GM18508 (cell line): ENCODE results near the gene UBE2R2.

Experiments
- ATAC-seq: cut with Tn5 transposase; IDR thresholded peaks from one replicate; pipeline ENCODE4 v1.9.1; 2021; ENCODE audit warnings: moderate number of reproducible peaks; ENCODE audit not compliant: insufficient read depth, unreplicated experiment

Gene UBE2R2

DNA sequence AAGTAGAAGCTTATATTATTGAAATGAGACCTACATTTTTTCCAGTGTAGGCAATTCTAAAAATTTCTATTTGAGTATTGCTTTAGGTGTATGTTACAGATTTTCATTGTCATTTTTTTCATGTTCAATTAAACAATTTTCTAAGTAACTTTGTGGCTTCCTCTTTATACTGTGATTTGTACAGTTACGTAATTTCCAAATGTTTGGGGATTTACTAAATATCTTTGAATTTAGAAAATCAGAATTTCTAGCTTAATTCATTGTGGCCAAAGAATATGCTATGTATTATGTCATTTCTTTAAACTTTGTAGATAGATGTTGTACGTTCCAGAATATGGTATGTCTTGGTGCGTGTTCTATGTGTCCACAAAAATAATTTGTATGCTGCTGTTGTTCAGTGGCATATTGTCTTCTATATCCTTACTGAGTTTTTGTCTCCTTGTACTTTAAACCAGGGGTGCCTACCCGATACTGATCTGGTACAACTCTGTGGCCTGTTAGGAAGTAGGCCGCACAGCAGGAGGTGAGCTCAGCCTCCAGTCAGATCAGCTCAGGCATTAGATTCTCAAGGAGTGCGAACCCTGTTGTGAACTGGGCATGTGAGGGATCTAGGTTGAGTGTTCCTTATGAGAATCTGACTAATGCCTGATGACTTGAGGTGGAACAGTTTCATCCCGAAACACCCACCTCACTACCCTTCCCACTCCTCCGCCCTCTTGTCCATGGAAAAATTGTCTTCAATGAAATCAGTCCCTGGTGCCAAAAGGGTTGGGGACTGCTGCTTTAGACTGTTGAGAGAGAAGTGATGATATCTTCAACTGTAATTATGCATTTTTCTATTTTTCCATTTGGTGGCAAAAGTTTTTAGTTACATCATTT is 63.5 kb downstream of the UBE2R2 start:
- no peak for ATAC-seq

DNA sequence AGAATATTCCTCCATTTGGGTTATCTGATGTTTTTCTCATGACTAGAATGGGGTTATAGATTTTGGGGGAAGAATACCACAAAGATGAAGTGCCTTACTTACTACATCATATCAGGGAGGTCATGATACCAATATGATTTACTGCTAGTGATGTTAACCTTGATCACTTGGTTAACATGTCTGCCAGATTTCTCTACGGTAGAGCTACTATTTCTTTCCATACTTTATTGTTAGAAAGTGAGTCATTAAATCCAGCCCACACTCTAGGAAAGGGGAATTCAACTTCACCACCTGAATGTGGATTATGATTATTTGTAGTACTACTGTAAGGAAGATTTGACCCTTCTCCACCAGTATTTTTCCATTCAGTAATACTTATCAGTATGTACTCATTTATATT is 64.7 kb downstream of the UBE2R2 start:
- no peak for ATAC-seq

DNA sequence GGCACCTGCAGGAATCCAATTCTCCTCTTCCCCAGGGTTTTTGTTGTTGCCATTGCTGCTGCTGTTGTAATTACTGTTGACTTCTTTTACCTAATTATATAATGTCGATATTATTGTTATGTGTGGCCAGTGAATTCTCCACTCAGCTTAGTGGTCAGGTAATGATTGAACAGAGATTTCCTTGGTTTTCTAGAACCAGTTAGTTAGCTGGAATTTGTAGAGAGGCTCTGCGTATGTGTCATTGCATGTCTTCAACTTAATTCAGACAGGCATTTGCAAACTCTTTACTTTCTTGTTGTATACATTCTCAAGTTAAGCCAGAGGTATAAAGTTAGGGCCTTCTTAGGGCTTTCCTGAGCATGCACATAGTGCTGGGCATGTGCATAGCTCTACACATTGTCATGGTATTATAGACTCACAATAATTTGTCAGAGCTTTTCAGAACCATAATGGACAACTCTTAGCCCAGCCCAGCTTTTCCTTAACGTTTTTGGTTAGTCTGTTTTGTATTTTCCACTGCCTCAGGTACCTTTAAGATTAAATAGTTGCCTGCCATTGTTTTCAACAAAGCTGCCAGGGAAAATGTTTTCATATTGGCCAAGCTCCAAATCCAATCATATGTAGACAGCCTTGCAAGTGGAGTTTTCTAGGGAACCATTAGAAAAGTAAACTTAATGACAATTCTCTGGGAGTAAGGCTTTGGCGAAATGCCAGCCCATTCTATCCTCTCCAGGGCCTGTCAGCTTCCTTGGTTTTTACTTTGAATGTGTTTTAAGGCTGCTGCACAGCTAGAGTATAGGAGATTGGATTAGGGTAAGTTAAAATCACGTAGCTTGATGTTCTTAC is 68.1 kb downstream of the UBE2R2 start:
- no peak for ATAC-seq

DNA sequence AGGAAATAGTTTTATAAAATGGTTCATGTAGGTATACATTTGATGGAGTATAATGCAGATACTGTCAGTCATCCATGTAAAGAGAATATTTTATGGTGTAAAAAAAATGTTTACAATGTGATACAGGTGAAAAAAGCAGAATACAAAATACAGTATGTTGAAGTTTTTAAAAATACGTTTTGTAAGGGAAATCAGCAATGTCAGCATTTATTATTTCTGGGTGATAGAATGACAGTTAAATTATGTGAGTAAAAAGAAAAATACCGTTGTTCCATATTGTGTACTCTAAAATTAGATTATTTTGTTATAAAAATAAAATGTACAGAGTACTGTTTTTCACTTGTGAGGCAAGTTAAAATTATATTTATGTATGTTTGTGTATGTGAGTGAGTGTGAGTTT is 69.0 kb downstream of the UBE2R2 start:
- no peak for ATAC-seq

DNA sequence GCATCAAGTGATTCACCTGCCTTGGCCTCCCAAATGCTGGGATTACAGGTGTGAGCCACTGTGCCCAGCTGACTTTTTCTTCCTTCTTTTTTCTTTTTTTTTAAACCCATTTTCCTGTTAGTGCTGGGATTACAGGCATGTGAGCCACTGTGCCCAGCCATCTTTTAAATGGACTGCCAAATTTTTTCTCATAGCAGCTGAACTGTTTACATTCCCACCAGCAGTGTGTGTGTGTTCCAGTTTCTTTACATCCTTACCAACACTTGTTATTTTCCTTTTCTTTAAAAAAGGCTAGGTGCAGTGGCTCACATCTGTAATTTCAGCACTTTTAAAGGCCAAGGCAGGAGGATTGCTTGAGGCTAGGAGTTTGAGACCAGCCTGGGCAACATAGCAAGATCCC is 76.9 kb downstream of the UBE2R2 start:
- no peak for ATAC-seq

DNA sequence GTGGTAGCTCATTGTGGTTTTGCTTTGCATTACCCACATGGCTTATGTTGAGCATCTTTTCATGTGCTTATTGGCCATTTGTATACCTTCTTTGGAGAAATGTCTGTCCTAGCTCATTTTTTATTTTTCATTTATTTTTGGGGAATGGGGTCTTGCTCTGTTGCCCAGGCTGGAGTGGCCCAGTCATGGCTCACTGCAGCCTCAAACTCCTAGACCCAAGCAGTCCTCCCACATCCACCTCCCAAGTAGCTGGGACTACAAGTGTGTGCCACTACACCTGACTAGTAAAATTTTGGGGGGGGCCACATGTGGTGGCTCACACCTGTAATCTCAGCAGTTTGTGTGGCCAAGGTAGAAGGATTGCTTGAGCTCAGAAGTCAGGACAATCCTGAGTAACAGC is 77.4 kb downstream of the UBE2R2 start:
- ATAC-seq, result no peak

DNA sequence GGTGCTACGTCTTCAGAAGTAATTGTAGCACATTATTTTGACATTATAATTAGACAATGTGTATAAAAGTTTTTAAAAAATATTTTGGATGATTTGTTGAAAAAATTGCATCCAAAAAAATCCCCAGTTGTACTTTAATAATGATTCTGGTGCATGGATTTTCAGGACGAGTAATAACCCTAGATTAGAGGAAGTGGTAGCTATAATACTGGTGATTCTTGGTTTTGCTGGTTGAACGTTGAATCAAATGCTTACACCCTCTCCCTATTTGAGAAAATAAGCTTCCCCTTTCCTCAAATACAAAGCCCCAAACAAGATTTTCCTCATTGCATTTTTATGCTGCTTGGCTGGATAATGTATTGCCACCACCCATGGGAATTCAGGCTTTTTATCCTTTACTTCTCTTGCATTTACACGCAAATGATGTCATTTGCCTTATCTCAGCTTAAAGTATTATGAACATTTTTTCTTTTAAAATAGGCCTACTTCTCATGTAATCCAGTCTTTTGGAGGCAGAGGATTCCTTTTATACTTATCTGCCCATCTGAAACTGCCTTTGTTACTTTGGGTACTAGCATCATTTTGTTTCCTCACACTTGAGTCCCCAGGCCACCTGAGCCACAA is 86.3 kb downstream of the UBE2R2 start:
- no peak for ATAC-seq

DNA sequence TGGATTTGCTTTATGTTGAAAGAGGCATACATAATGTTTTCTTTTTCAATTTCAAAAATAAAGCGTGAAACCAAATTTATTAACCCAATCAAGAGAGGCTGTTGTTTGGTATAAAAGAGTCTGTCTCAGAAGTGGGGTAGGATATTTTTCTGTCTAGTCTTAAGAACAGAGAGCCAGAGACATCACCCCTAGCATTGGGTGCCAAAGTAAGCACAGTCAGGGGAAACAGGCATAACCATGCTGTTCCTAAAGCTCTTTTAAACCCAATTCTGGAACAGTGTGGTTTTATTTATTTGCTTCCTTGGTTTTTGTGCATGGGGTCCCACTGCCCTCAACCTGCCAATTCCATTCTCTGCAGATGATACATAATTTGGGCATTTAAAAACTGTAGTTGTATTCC is 88.2 kb downstream of the UBE2R2 start:
- ATAC-seq, result no peak

DNA sequence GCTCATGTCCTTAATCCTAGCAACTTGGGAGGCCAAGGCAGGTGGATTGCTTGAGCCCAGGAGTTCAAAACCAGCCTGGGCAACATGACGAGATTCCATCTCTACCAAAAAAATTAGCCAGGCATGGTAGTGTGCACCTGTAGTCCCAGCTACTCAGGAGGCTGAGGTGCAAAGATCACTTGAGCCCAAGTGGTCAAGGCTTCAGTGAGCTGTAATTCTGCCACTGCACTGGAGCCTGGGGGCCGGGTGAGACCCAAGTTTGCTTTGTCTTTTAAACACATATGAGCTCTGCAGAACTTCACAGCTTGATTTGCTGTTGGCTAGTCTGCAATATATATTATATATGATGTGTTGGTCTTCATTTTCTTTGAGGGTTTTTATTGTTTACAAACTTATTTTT is 89.8 kb downstream of the UBE2R2 start:
- no peak for ATAC-seq

DNA sequence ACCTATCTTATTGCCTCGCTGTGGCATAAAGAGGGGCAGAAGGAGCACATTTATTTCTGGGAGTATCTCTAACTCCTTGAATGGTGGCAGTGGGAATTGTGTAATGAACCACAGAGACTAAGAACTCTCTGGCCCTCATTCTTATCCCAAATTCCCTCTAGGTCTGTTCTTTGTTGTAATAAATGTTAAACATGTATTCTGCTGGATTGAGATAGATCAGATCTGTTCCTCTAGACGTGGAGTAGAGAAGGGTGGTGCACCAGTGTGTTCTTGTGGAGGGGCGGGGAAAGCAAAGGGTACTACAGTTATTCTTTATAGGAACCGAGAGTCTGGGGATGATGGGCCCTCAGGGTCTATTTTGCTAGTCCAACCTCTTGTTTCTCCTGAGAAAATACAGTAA is 90.4 kb downstream of the UBE2R2 start:
- ATAC-seq, result no peak

DNA sequence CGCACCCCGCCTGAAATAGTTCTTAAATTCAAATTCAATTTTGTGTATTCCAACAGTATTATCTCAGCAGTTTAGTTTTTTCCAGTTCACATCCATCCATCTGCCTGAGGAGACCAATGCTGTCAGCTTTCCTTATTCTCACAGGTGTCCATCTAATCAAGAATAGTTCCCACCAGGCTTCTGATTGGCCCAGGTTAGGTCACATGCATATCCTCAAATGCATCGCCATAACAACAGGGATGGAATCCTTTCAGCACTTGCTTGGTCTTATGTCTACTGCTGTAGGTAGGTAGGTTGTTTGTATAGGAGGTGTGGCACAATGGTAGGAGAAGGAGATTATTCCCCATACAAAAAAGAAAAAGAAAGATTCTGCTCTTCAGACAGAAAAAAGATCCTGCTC is 91.2 kb downstream of the UBE2R2 start:
- ATAC-seq, result no peak

DNA sequence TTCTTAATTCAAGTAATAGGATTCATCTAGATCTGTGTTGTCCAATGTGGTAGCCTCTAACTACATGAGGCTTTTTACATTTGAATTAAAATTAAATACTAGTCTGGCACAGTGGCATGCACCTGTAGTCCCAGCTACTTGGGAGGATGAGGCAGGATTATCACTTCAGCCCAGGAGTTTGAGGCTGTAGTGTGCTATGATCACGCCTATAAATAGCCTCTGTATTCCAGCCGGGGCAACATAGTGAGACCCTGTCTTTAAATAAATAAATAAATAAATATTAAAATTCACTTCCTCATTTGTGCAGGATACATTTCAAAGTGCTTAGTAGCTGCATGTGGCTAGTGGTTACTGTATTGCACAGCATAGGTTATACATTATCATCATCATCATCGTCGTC is 91.8 kb downstream of the UBE2R2 start:
- ATAC-seq, result no peak

DNA sequence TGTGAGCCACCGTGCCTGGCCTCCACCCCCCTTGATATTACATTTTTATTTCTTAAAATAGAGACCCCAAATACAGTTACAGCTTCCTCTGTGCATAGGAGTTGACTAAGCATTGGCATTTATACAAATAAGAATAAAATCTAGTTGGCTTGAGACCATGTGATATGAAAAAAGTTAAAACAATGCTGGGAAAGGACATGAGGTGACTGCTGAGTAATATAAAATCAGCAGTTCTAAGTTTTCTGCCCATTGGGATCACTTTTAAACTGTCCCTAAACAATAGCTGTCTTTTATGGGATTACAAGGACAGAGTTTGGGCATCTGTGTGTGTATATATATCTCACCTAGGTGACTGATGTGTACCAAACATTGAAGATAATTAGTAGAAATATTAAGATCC is 96.6 kb downstream of the UBE2R2 start:
- no peak for ATAC-seq

DNA sequence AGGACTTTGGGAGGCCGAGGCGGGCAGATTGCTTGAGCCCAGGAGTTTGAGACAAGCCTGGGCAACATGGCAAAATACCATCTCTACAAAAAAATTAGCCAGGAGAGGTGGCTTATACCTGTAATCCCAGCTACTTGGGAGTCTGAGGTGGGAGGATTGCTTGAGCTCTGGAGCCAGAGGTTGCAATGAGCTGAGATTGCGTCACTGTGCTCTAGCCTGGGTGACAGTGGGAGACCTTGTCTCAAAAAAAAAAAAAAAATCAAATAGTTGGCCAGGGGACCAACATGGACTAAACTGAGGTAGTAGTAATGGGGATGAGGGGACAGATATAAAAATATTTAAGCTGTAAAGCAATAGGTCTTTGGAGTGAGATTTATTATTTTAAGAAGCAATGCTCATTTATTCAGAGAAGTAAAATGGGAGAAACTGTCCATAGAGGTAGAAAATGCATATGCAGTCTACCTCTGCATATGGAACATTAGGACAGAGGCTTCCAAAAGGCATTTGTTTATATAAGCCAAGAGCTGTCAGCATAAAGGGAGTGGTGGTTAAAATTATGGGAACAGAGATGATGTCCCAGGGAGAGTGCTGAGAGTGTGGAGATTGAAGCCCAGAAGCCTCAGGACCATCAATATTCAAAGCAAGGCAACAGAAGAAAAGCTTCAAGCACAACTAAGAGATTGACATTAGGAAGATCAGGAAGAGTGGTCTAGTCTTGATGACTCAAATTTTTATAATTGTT is 98.1 kb downstream of the UBE2R2 start:
- no peak for ATAC-seq

DNA sequence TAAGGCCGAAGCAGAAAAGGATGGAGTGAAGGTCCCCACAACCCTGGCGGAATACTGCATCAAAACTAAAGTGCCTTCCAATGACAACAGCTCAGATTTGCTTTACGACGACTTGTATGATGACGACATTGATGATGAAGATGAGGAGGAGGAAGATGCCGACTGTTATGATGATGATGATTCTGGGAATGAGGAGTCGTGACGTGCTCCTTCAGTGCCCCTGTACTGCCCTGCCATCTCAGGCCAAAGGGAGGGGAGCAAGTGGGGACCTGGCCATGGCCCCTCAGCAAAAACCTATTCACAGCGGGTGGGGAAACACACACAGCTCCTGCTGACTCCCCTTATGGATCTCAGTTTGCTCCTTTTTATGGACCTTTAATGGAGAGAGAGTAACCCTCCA is 100.1 kb downstream of the UBE2R2 start:
- no peak for ATAC-seq

DNA sequence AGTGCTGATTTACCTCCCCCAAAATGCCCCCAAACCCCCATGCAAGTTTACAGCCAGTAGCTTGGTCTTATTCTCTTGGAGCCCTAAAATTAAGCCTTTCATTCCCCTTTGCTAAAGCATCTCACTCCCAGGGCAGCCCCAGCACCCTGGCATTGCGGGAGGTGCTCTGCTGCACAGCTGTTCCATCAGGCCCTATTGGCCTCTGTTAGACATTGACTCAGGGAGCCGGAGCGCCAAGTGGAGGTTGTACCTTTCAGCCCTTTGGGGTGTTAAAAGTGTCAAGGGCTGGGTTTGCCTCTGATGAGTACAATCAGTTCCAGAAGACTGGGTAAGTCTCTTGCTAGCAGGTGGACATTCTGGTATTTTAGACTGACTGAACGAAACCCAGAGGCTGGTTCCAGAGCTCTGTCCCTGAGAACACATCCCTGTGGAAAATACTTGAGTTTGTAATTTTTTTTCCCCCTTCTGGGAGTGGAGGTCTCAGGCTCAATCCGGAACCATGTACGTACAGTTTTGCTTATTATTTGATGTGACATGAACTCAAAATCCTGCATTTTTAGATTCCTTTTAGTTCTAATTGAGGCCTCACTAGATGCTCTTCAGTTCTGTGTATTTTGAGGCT is 102.4 kb downstream of the UBE2R2 start:
- no peak for ATAC-seq

DNA sequence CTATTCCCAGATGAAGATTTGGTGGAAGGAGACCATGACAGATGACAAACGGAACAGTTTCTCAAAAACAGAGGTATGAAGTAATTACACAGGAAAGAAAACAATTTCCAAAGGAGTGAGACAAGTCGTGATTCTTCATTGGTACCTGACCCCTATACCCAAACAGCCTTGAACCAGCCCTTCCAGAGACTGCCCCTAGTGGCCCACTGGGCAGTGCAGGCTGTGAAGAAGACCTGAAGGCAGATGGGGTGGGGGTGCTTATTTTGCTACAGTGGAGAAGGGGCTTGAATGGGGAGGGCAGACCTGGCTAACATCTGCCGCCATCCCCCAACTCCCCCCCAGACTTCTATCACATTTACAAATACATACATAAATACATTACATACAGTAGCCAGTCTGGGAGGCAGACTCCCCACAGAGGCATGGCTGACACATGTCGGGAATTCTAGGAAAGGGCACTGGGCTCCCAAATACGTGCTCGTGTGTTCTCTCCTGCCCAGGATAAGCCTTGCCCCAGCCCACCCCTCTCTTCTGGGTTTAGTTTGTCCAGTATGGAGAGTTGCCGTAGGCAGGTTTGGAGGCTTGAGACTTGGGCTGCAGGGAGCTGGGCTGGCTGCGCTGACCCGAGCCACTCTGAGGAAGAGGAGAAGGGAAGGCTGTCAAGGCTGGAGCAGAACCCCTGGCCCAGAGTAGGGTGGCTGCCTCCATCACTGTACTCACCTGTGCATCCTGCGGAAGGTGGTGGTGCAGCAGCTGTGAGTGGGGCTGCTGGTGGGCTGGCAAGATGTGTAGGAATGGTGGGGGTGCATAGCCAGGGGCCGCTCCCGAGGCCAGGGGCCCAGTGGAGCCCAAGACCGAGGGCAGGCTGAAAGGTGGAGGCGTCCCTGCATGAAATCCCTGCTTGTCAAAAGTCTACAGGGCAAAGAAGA is 105.3 kb downstream of the UBE2R2 start:
- ATAC-seq, result no peak

DNA sequence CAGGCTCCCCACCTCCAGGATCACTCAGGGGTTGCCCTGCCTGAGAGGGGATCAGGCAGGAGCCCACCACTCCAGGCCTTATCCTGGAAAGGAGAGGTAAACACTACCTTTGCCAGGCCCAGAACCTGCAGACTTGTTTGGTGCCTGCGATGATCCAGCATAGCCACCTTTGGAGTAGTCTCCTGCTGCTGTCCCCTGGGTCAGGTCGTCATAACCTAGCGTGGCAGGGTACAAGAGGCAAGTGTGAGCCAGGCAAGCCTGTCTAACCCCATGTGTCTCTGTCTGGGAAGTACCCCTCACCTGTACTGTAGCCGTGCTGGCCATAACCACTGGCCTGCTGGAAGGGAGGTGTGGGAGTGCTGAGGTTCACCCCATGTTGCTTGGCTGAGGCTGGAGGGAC is 106.1 kb downstream of the UBE2R2 start:
- no peak for ATAC-seq
